ENCODE measurements around the gene BCL2L12.
A peak's percentile ranks its signal among the peaks of the same experiment; 100 is the strongest.

The BCL2L12 gene

GRCh38 chr19:49680421-49681351 is 15.0 kb downstream of the BCL2L12 start:
- Histone ChIP-seq H3K4me3 (peak overlapping the region in 3 of 7 experiments; percentile 10 to 17 (median 11)), H3K27ac (peak overlapping the region in 16 of 21 experiments; percentile 11 to 80 (median 51))

DNA sequence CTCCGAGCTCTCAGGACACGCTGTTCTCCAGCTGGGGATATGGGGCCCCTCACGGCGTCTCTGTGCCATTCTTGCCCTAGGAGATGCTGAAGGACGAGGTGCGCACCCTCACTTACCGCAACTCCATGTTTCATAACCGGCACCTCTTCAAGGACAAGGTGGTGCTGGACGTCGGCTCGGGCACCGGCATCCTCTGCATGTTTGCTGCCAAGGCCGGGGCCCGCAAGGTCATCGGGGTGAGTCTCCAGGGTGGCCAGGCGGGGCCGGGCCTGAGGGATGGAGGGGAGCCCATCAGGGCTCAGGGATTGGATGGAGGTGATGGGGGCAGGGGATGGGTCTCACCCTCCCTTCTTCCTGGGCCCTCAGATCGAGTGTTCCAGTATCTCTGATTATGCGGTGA is 16.1 kb downstream of the BCL2L12 start:
- H3K27ac ChIP-seq: peak overlapping the region in 1 of 21 experiments; percentile 18
- no peak overlapping the region for H3K4me3 ChIP-seq

DNA sequence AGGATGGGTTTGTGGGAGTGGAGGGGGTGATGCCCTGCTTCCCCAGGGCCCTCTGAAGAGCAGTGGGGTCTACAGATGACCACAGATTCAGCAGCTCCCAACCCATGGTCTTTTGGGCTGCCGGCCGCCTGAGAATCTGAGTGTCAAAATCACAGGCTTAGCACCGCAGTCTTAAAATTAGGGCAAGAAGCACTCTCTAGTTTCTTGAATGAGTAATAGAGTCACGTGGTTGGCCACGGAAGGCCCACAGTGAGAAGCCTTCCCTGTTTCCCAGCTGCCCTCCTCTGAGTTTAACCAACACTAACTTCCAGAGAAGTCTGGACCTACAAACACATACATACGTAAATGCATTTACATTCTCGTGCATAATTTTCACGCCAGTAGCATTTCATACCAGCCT is 16.5 kb downstream of the BCL2L12 start:
- Histone ChIP-seq H3K4me3 (no peak overlapping the region), H3K27ac (peak overlapping the region in 1 of 21 experiments; percentile 18)

GRCh38 chr19:49683814-49684250 is 18.1 kb downstream of the BCL2L12 start:
- no peak overlapping the region for H3K27ac ChIP-seq
- H3K4me3 ChIP-seq: no peak overlapping the region

GRCh38 chr19:49684251-49684982 is 18.7 kb downstream of the BCL2L12 start:
- Histone ChIP-seq H3K4me3 (no peak overlapping the region), H3K27ac (peak overlapping the region in 1 of 21 experiments; percentile 1)

- Histone ChIP-seq H3K4me3 (no peak overlapping the region), H3K27ac (peak overlapping the region in 1 of 21 experiments; percentile 1)
Measured at GRCh38 chr19:49684983-49685553, 19.3 kb downstream of the BCL2L12 start.

DNA sequence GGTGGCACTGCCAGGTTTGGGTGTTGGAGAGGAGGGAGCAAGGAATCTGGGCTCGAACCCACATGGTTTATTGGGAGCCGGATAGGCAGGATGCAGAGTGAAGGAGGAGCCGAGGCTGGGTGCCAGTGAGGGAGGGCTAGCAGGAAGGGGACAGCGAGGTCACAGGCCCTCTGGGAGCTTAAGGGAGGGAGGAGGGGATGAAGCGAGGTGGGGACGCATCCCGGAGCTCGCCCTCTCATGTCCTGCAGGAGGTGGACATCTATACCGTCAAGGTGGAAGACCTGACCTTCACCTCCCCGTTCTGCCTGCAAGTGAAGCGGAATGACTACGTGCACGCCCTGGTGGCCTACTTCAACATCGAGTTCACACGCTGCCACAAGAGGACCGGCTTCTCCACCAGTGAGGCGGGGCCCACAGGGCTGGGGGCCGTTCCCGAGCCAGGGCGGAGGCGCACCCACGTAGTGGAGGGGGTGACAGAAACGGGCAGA is 20.2 kb downstream of the BCL2L12 start:
- Histone ChIP-seq H3K4me3 (no peak overlapping the region), H3K27ac (peak overlapping the region in 1 of 21 experiments; percentile 21)

GRCh38 chr19:49686503-49687088 is 20.9 kb downstream of the BCL2L12 start:
- H3K27ac ChIP-seq: peak overlapping the region in 5 of 21 experiments; percentile 2 to 82 (median 43)

DNA sequence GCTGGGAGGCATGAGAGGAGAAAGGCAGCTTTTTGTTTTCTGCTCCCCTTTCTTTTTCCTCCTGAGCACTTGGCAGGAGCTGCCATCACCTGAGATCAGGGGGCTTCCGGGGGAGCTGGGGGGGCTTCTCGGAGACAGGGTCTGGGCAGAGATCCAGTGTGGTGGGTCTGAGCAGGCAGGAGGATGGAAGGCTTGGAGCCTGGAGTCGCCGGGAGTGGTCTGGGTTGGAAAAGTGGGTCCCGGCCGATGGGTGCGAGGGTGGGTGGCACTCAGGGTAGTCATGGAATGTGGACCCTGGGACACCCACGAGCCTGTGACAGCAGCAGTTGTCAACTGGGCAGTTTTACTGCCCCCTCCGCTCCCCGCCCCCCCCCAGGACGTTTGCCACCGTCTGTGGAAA is 21.4 kb downstream of the BCL2L12 start:
- Histone ChIP-seq H3K27ac (peak overlapping the region in 7 of 21 experiments; percentile 2 to 82 (median 35)), H3K4me3 (no peak overlapping the region)

More at GRCh38 chr19:49686503-49687088, 20.9 kb downstream of the BCL2L12 start:
- no peak overlapping the region for H3K4me3 ChIP-seq

DNA sequence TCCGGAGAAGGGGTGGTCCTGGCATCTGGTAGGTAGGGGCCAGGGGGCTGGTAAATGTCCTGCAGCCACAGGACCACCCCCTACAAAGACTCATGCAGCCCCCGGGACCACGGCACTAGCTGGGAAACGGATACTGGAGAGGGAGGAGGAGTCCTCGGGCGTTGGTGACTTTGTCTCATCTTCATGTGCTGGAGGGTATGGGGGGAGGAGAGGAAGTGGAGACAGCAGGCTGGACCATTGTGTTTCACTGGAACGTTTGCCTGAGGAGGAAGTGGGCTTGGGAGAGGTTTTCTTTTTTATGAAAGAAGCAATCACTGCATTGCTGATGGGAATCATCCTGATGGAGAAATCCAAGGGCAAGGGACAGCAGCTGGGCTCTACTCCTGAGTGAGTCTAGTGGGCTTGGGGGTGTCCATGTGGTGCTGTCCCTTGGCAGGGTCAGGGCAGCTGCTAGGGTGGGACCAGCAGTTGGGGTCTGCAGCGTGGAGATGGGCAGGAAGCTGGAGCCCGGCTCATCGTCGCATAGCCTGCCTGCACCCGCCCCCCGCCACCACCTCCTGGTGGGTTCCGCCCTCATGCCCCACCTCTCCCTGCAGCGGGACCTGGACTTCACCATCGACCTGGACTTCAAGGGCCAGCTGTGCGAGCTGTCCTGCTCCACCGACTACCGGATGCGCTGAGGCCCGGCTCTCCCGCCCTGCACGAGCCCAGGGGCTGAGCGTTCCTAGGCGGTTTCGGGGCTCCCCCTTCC is 22.0 kb downstream of the BCL2L12 start:
- Histone ChIP-seq H3K27ac (peak overlapping the region in 11 of 21 experiments; percentile 9 to 82 (median 36)), H3K4me3 (peak overlapping the region in 1 of 7 experiments; percentile 1)

GRCh38 chr19:49688531-49689132 is 22.9 kb downstream of the BCL2L12 start:
- Histone ChIP-seq H3K4me3 (peak overlapping the region in 3 of 7 experiments; percentile 1 to 28 (median 21)), H3K27ac (peak overlapping the region in 10 of 21 experiments; percentile 14 to 82 (median 46))

DNA sequence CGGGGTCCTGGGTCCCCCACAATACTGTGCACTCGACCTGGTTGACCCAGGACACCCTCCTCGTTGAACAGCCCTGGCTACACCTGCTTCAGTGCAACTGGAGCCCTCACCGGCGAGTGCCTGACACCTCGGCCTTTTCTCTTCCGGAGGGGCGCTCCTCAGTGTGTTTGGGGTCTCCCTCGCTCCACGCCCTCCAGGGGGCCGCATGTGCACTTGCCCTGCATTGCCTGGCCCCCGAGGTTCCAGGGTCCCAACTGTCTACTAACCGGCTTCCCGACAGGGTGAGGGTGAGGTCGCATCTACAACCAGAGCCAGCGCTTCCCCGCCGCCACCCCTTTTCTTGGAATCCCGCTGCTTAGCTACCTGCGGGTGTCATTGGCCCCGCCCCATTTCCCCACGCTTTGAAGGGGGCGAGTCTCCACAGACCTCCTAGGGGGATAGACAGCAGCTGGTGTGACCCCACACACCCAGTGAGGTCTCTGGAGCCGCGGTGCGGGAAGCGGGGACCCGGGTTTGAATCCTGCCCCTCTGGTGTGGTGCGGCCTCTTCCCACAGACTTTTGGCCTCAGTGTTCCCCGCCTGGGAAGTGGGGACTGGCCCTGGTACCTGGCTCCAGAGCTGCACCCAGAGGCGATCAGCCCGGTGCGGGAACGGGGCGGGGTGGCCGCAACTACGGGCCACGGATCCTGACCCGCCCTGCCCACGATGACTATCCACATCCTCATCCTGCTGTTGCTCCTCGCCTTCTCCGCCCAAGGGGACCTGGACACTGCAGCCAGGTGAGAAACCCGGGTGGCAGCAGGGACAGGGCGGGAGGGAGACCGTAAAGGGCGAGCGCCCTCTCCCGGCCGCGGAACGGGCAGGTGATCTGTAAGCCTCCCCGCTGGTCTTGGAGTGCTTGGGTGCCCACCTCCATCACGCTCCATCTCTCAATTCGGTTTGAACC is 23.7 kb downstream of the BCL2L12 start, which contains the start of gene ADM5:
ADM5 (plus strand) TSS at position 462 of the 946 bp plus-strand sequence; CDS start at position 706, 244 bp downstream.
- Histone ChIP-seq H3K27ac (peak within 1 kb of the TSS in 19 of 21 experiments; percentile 6 to 82 (median 45)), H3K4me3 (peak within 1 kb of the TSS; percentile 21 to 43 (median 40))

DNA sequence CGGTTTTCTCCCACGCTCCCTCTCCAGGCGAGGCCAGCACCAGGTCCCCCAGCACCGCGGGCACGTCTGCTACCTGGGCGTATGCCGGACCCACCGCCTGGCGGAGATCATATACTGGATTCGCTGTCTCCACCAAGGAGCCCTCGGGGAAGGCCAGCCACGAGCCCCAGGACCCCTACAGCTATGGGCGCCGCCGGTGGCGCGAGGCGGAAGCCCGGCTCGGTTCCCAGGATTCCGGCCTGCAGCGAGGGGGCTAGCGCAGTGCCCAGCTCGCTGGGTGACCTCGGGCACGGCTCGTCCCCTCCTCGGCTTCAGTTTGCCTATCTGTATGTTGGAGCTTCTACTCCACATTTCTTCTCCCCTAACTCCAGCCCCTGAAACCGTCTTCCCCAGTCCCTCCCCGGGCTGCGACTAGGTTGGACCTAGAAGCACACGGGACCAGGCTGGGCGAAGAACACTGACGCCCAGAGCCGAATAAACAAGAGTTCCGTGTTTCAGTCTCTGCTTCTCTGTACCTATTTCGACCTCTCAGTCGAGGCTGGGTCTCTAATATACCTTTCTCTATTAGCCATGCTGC is 24.4 kb downstream of the BCL2L12 start:
- Histone ChIP-seq H3K4me3 (peak overlapping the region; percentile 21 to 43 (median 40)), H3K27ac (peak overlapping the region in 19 of 21 experiments; percentile 6 to 80 (median 41))

- peak within 1 kb of the TSS in 19 of 21 experiments; percentile 6 to 80 (median 41) for H3K27ac ChIP-seq
- H3K4me3 ChIP-seq: peak within 1 kb of the TSS; percentile 21 to 43 (median 40)
Measured at GRCh38 chr19:49690656-49691242, 25.0 kb downstream of the BCL2L12 start, which contains the start of gene CPT1C. Gene CPT1C (plus strand): TSS chr19:49691116. CDS start chr19:49692253, 1,137 bp downstream.

- no peak overlapping the region for H3K27ac ChIP-seq
- peak overlapping the region; percentile 21 to 43 (median 40) for H3K4me3 ChIP-seq
Measured at GRCh38 chr19:49691243-49692146, 25.8 kb downstream of the BCL2L12 start.

All from skin epidermis (tissue), 12 donors.